SU-DHL-6 (cell line): ENCODE data around the gene IMPDH1.

ENCODE experiments used
- CTCF ChIP-seq: fragments of 200-600 bp; sonication (generic); IDR thresholded peaks from one replicate; pipeline ENCODE4 v1.5.1; 2017; ENCODE audit warnings: antibody characterized with exemption, mild to moderate bottlenecking, low read length, moderate library complexity; ENCODE audit not compliant: insufficient read depth, poor library complexity, severe bottlenecking
- EZH2phosphoT487 ChIP-seq: fragments of 200-600 bp; sonication (generic), shearing (Covaris generic); conservative IDR thresholded peaks from 2 replicates; pipeline ENCODE4 v1.6.1; 2018; ENCODE audit warnings: mild to moderate bottlenecking, antibody characterized with exemption, low read length, moderate library complexity, mixed read lengths

GRCh38 chr7:128358233-128358632, 51.5 kb downstream of the IMPDH1 start:
- no peak for TF ChIP-seq CTCF
- no peak for TF ChIP-seq EZH2phosphoT487
